T-cell (primary cell): ENCODE results near the gene TMEM245. TPM values are rescaled to one million over a fixed set of nuclear protein-coding genes. Genes with fewer than 3 reads are reported as not detected.
A peak's percentile ranks its signal among the peaks of the same experiment; 100 is the strongest.

Experiments used
- ATAC-seq, 4 experiments: fragments of 200-7000 bp in 3 of 4; fragments of 150-1000 bp in 1 of 4; cut with Tn5 transposase; replicated peaks in 1 of 4; 1 replicate in 3 of 4; 2 replicates in 1 of 4; pipeline ENCODE4 v1.10.0; 2021; ENCODE audit warnings: moderate library complexity in 3 of 4, mild to moderate bottlenecking in 2 of 4, moderate number of reproducible peaks in 1 of 4
- CTCF ChIA-PET, 2 donors: fragments of 300-600 bp; sonication (Branson Sonifier 250); formaldehyde crosslinking; loops; one replicate each; lab custom pipeline; 2022; ENCODE audit warnings: antibody characterized with exemption in 2 of 2; lab: Charles Lee
- POLR2A ChIA-PET, 2 donors: fragments of 300-600 bp; sonication (Branson Sonifier 250); formaldehyde crosslinking; loops; one replicate each; lab custom pipeline; 2022; ENCODE audit warnings: antibody characterized with exemption in 2 of 2; lab: Charles Lee
- DNase-seq, 35 experiments: peaks; one replicate each; pipeline versions ENCODE4 v3.0.0 to v3.0.0-alpha.2; 2013 to 2023
- H3K27ac ChIP-seq: one replicate; pipeline ENCODE4 v1.5.1; 2013; ENCODE audit warnings: low read length
- H3K27me3 ChIP-seq, 2 experiments: replicated peaks in 1 of 2; 1 replicate in 1 of 2; 2 replicates in 1 of 2; pipeline versions ENCODE4 v1.6.1 to v1.7.0; 2013; ENCODE audit warnings: low read length in 1 of 2, mixed read lengths in 1 of 2; ENCODE audit not compliant: control insufficient read depth in 2 of 2, insufficient read depth in 2 of 2; ENCODE audit errors: extremely low read depth in 1 of 2
- H3K36me3 ChIP-seq, 2 donors: 1 replicate in 1 of 2; 2 replicates in 1 of 2; pipeline versions ENCODE4 v1.6.1 to v1.7.0; 2013; ENCODE audit warnings: low read length in 1 of 2; ENCODE audit not compliant: control insufficient read depth in 2 of 2, insufficient read depth in 1 of 2; ENCODE audit errors: extremely low read depth in 1 of 2
- H3K4me1 ChIP-seq, 2 experiments: 1 replicate in 1 of 2; 2 replicates in 1 of 2; pipeline versions ENCODE4 v1.6.1 to v1.7.0; 2013; ENCODE audit warnings: low read length in 2 of 2, mixed read lengths in 1 of 2; ENCODE audit not compliant: insufficient read depth in 2 of 2, control insufficient read depth in 1 of 2; ENCODE audit errors: extremely low read depth in 1 of 2
- H3K4me3 ChIP-seq, 2 donors: 1 replicate in 1 of 2; 2 replicates in 1 of 2; pipeline versions ENCODE4 v1.5.1 to v1.7.0; 2013; ENCODE audit warnings: mild to moderate bottlenecking in 2 of 2, low read length in 1 of 2, moderate library complexity in 1 of 2; ENCODE audit not compliant: control insufficient read depth in 1 of 2; ENCODE audit errors: extremely low read depth in 1 of 2
- H3K9me3 ChIP-seq: 2 replicates; pipeline ENCODE4 v1.7.0; 2013
- H3K27ac Mint-ChIP-seq, 2 donors: one replicate each; pipeline ENCODE4 v1.8.0; 2020 to 2021; ENCODE audit warnings: mild to moderate bottlenecking in 2 of 2, mixed read lengths in 2 of 2
- H3K27me3 Mint-ChIP-seq, 2 donors: one replicate each; pipeline ENCODE4 v1.8.0; 2021 to 2022; ENCODE audit warnings: mixed read lengths in 2 of 2
- H3K36me3 Mint-ChIP-seq: one replicate; pipeline ENCODE4 v1.8.0; 2021; ENCODE audit warnings: mixed read lengths
- H3K4me1 Mint-ChIP-seq, 3 donors: one replicate each; pipeline ENCODE4 v1.8.0; 2020 to 2022; ENCODE audit warnings: mixed read lengths in 3 of 3, mild to moderate bottlenecking in 1 of 3
- H3K4me3 Mint-ChIP-seq, 3 donors: one replicate each; pipeline ENCODE4 v1.8.0; 2020 to 2022; ENCODE audit warnings: mild to moderate bottlenecking in 3 of 3, mixed read lengths in 3 of 3, moderate library complexity in 3 of 3
- H3K9me3 Mint-ChIP-seq, 3 donors: one replicate each; pipeline ENCODE4 v1.8.0; 2020 to 2022; ENCODE audit warnings: mixed read lengths in 3 of 3
- WGBS: methylation state at CpG from one replicate; pipeline ENCODE4 v1.1.5; 2013; ENCODE audit warnings: missing lambda C conversion rate; ENCODE audit not compliant: insufficient coverage; 5-methylcytosine and 5-hydroxymethylcytosine counted together
- total RNA-seq, 35 experiments: library from RNA in 6 of 35; stranded (reverse) in 6 of 35; fragments of 120-200 nt in 1 of 35; gene quantifications; one replicate each; pipeline versions ENCODE4 v1.2.1 to v1.2.4 and lab custom pipeline; 2013 to 2026

The TMEM245 gene
- total RNA-seq, 5 donors from 2014 or later (not counting 1 experiment from before 2014, with no cell fraction given): 32.5 to 68.1 (median 52.5) TPM

- Mint-ChIP-seq H3K9me3 (no peaks in the 10 kb centered on the region), H3K4me3 (no peak overlapping the region), H3K27me3 (no peaks in the 10 kb centered on the region), H3K4me1 (peaks cover 3 to 7% (median 4%) of the 10 kb centered on the region in 3 donors), H3K36me3 (peaks cover 25% of the 10 kb centered on the region), H3K27ac (peak overlapping the region in 1 of 2 donors; percentile 72)
- ATAC-seq (no peak), DNase-seq (no peak)
- Histone ChIP-seq H3K27ac (no peak overlapping the region), H3K4me1 (no peaks in the 10 kb centered on the region), H3K36me3 (peaks cover 1 to 21% of the 10 kb centered on the region in 2 donors), H3K9me3 (no peaks in the 10 kb centered on the region), H3K4me3 (no peak overlapping the region), H3K27me3 (no peaks in the 10 kb centered on the region)
- CTCF ChIA-PET: no interaction called here
- 100% methylated on average over 1 of the region's 3 CpGs for WGBS
- POLR2A ChIA-PET: no interaction called here
Observed at GRCh38 chr9:109020113-109020512, 99.6 kb downstream of the TMEM245 start.

DNA sequence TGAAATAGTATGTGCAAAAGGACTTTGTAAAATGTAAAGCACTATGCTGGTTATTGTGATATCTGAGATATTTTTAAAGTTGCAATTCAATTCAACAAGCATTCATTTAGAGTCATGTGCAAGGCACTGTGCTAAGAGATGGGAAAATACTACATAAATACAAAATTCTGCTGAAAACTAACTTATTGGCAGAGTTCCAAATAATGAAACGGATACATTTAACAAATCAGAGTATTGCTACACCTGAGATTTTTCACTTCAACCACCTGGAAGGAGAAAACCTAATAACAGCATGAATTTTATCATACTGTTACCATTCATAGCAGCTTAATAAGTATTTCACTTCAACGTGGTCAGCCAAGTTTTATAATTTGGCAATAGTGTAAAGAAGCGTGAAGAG is 100.3 kb downstream of the TMEM245 start:
- POLR2A ChIA-PET: no interaction called here
- no peak overlapping the region for H3K4me3 ChIP-seq
- DNase-seq (no peak), ATAC-seq (no peak)
- WGBS: no CpG with 5 or more reads among the region's 3 CpGs
- no peak overlapping the region for H3K27ac ChIP-seq
- H3K36me3 ChIP-seq: peaks cover 0 to 19% of the 10 kb centered on the region in 2 donors
- peaks cover 1 to 4% (median 3%) of the 10 kb centered on the region in 3 donors for H3K4me1 Mint-ChIP-seq
- H3K4me1 ChIP-seq: no peaks in the 10 kb centered on the region
- no peak overlapping the region for H3K27ac Mint-ChIP-seq
- H3K9me3 ChIP-seq: no peaks in the 10 kb centered on the region
- no peak overlapping the region for H3K4me3 Mint-ChIP-seq
- peaks cover 25% of the 10 kb centered on the region for H3K36me3 Mint-ChIP-seq
- H3K9me3 Mint-ChIP-seq: no peaks in the 10 kb centered on the region
- H3K27me3 Mint-ChIP-seq: no peaks in the 10 kb centered on the region
- H3K27me3 ChIP-seq: no peaks in the 10 kb centered on the region
- CTCF ChIA-PET: no interaction called here

- DNase-seq: no peak
- Histone ChIP-seq H3K4me1 (peaks cover 2 to 7% of the 10 kb centered on the region in 2 experiments), H3K4me3 (no peak overlapping the region), H3K9me3 (no peaks in the 10 kb centered on the region), H3K27ac (no peak overlapping the region), H3K27me3 (no peaks in the 10 kb centered on the region), H3K36me3 (peaks cover 0 to 14% of the 10 kb centered on the region in 2 donors)
- Mint-ChIP-seq H3K4me1 (peaks cover 9 to 11% (median 10%) of the 10 kb centered on the region in 3 donors), H3K27ac (peak overlapping the region in 1 of 2 donors; percentile 4), H3K36me3 (peaks cover 24% of the 10 kb centered on the region), H3K27me3 (no peaks in the 10 kb centered on the region), H3K9me3 (no peaks in the 10 kb centered on the region), H3K4me3 (no peak overlapping the region)
- CTCF ChIA-PET: interaction anchor here in 1 of 2 donors (0.8 kb wide), 1 partner anchor 63 kb away, joined by 3 read pairs; no protein-coding TSS in a partner anchor
- no peak for ATAC-seq
- no CpG with 5 or more reads among the region's 6 CpGs for WGBS
- POLR2A ChIA-PET: no interaction called here
Observed at GRCh38 chr9:109017493-109017892, 102.3 kb downstream of the TMEM245 start.

DNA sequence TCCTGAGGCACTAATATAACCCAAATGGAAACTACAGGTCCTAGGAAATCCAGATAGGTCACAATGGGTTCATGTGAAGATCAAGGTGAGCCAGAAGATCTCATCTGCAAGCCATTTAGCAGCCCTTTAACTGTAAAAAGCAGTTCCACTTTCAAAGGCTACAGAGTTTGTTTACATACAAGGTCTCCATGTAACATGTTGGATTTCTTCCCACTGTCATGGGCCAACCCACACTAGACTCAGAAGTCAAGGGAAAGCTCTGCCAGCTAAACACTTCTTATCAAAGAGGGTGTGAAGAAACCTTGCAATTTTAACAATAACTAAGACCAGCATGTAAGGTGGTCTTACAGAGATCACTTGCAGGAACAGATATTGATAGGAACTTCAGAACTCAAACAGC is 102.7 kb downstream of the TMEM245 start:
- ChIA-PET CTCF (interaction anchor here (0.6 to 0.8 kb wide), 3 partner anchors 63 to 179 kb away, joined by 3 to 5 read pairs (median 3); no protein-coding TSS in a partner anchor), POLR2A (no interaction called here)
- Mint-ChIP-seq H3K27me3 (no peaks in the 10 kb centered on the region), H3K9me3 (no peaks in the 10 kb centered on the region), H3K36me3 (peaks cover 20% of the 10 kb centered on the region), H3K4me3 (no peak overlapping the region), H3K27ac (peak overlapping the region in 1 of 2 donors; percentile 4), H3K4me1 (peaks cover 13 to 15% (median 14%) of the 10 kb centered on the region in 3 donors)
- H3K27ac ChIP-seq: no peak overlapping the region
- no peaks in the 10 kb centered on the region for H3K27me3 ChIP-seq
- H3K36me3 ChIP-seq: peaks cover 0 to 12% of the 10 kb centered on the region in 2 donors
- no peaks in the 10 kb centered on the region for H3K9me3 ChIP-seq
- H3K4me1 ChIP-seq: peaks cover 6 to 12% of the 10 kb centered on the region in 2 experiments
- H3K4me3 ChIP-seq: no peak overlapping the region
- DNase-seq (no peak), ATAC-seq (no peak)

GRCh38 chr9:109016132-109016531 is 103.6 kb downstream of the TMEM245 start:
- peaks cover 0 to 10% of the 10 kb centered on the region in 2 donors for H3K36me3 ChIP-seq

DNA sequence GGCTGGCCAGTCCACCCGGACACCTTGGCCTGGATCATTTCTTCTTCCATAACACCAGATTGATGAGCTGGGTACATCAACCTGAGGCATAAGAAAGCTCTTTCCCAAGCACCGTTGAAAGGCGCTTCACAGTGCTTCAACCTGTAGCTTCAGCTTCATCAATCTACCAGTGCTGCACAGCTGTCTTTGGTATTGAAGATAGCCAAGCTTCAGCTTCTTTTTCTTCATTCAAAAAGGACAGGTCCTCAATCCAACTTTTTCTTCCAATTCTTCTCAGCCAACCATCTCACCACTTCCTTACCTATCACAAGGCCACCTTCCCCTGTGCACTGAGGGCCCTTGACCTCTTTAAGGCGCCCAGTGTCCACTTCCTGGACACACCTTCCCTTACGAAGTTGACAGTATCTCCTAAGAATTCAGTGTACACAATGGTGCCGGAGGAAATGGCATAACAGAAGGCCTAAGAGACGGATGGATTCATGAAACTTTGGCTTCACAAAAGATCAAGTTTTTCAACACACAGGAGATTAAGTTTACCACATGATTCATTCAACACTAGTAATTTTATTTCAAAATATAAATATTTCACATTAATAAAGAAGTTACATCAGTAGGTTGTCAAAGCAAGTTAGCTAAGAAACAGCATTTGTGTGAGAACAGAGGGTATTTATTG is 105.0 kb downstream of the TMEM245 start:
- Histone ChIP-seq H3K9me3 (no peaks in the 10 kb centered on the region), H3K27ac (peak overlapping the region; percentile 73), H3K36me3 (peaks cover 0 to 4% of the 10 kb centered on the region in 2 donors), H3K27me3 (no peaks in the 10 kb centered on the region), H3K4me3 (no peak overlapping the region), H3K4me1 (peaks cover 9 to 15% of the 10 kb centered on the region in 2 experiments)
- H3K4me1 Mint-ChIP-seq: peaks cover 24 to 33% (median 31%) of the 10 kb centered on the region in 3 donors
- ATAC-seq (no peak), DNase-seq (peak in 1 of 35 experiments; percentile 28)
- H3K4me3 Mint-ChIP-seq: peak overlapping the region in 1 of 3 donors; percentile 28
- ChIA-PET CTCF (no interaction called here), POLR2A (no interaction called here)
- H3K9me3 Mint-ChIP-seq: no peaks in the 10 kb centered on the region
- peaks cover 8% of the 10 kb centered on the region for H3K36me3 Mint-ChIP-seq
- no peaks in the 10 kb centered on the region for H3K27me3 Mint-ChIP-seq
- peak overlapping the region; percentile 41 to 90 for H3K27ac Mint-ChIP-seq
- whole genome bisulfite sequencing: 74% methylated on average over 3 of the region's 7 CpGs

More at GRCh38 chr9:109016132-109016531, 103.6 kb downstream of the TMEM245 start:
- Histone ChIP-seq H3K27ac (no peak overlapping the region), H3K4me3 (no peak overlapping the region), H3K9me3 (no peaks in the 10 kb centered on the region), H3K27me3 (no peaks in the 10 kb centered on the region), H3K4me1 (peaks cover 9 to 15% of the 10 kb centered on the region in 2 experiments)
- ATAC-seq (no peak), DNase-seq (no peak)
- Mint-ChIP-seq H3K27ac (peak overlapping the region; percentile 7 to 27), H3K9me3 (no peaks in the 10 kb centered on the region), H3K36me3 (peaks cover 19% of the 10 kb centered on the region), H3K4me1 (peaks cover 23 to 24% (median 24%) of the 10 kb centered on the region in 3 donors), H3K4me3 (no peak overlapping the region), H3K27me3 (no peaks in the 10 kb centered on the region)
- CTCF ChIA-PET: no interaction called here
- POLR2A ChIA-PET: no interaction called here
- no CpG with 5 or more reads among the region's 1 CpG for WGBS
